ENCODE measurements around the gene CELSR1. TPM values are rescaled to one million over a fixed set of nuclear protein-coding genes. Genes with fewer than 3 reads are reported as not detected.
A peak's percentile ranks its signal among the peaks of the same experiment; 100 is the strongest.

Gene CELSR1
- total and polyA plus RNA-seq, 2 of the 13 experiments (the other 11 are each of a cell fraction or from before 2014, with no cell fraction given) = 0.78 to 1.8 TPM

DNA sequence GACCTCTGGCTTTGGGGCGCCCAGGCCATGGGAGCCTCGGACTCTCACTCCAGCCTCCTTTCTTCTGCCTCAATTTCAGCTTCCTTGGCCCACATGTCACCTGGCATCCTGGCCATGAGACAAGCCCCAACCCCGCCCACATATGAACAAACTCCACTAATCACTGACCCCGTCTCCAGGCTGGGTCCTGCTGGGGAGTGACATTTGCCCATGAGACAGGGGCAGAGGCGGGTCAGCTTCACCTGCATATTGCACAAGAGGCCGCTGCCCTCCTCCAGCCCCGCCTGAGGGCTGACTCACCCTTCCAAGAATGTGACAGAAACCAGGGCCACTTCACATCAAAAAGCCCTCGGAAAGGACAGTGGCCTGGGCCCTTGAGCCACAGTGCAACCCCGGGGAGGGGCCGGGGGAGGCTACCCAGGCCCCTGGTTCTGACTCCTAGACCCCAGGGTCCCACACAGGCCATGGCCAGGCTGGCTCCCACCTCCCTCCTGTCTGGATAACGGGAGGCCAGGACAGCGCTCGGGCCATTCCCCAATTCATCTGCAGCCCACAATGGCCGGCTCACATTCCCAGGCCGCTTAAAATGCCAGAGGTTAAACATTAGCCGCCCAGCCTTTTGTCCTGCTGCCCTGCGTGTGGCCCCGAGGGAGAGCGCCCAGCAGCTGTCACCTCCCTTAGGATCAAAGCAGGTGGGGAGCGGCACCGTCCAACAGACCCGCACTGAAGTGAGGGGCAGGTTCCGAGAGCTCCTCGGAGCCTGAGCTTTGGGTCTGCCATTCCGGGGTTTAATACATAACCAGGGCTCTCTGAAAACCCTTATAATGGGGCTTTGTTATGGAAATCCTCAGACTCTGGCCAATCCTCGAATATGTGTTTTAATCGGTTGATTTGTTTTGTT is 159.6 kb downstream of the CELSR1 start (continued):
- TF ChIP-seq, protein P1, sequence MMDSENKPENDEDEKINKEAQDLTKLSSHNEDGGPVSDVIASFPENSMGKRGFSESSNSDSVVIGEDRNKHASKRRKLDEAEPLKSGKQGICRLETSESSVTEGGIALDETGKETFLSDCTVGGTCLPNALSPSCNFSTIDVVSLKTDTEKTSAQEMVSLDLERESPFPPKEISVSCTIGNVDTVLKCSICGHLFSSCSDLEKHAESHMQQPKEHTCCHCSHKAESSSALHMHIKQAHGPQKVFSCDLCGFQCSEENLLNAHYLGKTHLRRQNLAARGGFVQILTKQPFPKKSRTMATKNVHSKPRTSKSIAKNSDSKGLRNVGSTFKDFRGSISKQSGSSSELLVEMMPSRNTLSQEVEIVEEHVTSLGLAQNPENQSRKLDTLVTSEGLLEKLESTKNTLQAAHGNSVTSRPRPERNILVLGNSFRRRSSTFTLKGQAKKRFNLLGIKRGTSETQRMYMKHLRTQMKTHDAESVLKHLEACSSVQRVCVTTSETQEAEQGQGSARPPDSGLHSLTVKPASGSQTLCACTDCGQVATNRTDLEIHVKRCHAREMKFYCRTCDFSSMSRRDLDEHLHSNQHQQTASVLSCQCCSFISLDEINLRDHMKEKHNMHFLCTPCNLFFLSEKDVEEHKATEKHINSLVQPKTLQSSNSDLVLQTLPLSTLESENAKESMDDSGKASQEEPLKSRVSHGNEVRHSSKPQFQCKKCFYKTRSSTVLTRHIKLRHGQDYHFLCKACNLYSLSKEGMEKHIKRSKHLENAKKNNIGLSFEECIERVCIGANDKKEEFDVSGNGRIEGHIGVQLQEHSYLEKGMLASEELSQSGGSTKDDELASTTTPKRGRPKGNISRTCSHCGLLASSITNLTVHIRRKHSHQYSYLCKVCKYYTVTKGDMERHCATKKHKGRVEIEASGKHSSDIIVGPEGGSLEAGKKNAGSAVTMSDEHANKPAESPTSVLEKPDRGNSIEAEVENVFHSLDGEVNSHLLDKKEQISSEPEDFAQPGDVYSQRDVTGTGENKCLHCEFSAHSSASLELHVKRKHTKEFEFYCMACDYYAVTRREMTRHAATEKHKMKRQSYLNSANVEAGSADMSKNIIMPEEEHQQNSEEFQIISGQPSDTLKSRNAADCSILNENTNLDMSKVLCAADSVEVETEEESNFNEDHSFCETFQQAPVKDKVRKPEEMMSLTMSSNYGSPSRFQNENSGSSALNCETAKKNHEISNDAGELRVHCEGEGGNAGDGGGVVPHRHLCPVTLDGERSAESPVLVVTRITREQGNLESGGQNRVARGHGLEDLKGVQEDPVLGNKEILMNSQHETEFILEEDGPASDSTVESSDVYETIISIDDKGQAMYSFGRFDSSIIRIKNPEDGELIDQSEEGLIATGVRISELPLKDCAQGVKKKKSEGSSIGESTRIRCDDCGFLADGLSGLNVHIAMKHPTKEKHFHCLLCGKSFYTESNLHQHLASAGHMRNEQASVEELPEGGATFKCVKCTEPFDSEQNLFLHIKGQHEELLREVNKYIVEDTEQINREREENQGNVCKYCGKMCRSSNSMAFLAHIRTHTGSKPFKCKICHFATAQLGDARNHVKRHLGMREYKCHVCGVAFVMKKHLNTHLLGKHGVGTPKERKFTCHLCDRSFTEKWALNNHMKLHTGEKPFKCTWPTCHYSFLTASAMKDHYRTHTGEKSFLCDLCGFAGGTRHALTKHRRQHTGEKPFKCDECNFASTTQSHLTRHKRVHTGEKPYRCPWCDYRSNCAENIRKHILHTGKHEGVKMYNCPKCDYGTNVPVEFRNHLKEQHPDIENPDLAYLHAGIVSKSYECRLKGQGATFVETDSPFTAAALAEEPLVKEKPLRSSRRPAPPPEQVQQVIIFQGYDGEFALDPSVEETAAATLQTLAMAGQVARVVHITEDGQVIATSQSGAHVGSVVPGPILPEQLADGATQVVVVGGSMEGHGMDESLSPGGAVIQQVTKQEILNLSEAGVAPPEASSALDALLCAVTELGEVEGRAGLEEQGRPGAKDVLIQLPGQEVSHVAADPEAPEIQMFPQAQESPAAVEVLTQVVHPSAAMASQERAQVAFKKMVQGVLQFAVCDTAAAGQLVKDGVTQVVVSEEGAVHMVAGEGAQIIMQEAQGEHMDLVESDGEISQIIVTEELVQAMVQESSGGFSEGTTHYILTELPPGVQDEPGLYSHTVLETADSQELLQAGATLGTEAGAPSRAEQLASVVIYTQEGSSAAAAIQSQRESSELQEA (CRISPR knock-in tag; IDR thresholded peaks at IDR 0.05; ENCODE audit: not compliant biosample characterization) = no peak
- TF ChIP-seq ZNF577 (CRISPR knock-in tag; IDR thresholded peaks at IDR 0.05; ENCODE audit: borderline replicate concordance, low read depth) = no peak
- peak; percentile 93; the same call in 1 of the 3 replicates for TF ChIP-seq MXI1 (IDR thresholded peaks at IDR 0.05; ENCODE audit: borderline replicate concordance, low read depth, low read length)
- peak; percentile 94 for TF ChIP-seq HIC2 (CRISPR knock-in tag; IDR thresholded peaks at IDR 0.05; ENCODE audit: low read depth)
- no peak for TF ChIP-seq GRHL1 (CRISPR knock-in tag; conservative IDR thresholded peaks at IDR 0.05)
- TF ChIP-seq ZFP82 (CRISPR knock-in tag; IDR thresholded peaks at IDR 0.05; ENCODE audit: borderline replicate concordance) = no peak
- peak; percentile 98 for TF ChIP-seq ASH2L (IDR thresholded peaks at IDR 0.05; ENCODE audit: insufficient read length, low read depth, low read length)
- TF ChIP-seq, protein P2, sequence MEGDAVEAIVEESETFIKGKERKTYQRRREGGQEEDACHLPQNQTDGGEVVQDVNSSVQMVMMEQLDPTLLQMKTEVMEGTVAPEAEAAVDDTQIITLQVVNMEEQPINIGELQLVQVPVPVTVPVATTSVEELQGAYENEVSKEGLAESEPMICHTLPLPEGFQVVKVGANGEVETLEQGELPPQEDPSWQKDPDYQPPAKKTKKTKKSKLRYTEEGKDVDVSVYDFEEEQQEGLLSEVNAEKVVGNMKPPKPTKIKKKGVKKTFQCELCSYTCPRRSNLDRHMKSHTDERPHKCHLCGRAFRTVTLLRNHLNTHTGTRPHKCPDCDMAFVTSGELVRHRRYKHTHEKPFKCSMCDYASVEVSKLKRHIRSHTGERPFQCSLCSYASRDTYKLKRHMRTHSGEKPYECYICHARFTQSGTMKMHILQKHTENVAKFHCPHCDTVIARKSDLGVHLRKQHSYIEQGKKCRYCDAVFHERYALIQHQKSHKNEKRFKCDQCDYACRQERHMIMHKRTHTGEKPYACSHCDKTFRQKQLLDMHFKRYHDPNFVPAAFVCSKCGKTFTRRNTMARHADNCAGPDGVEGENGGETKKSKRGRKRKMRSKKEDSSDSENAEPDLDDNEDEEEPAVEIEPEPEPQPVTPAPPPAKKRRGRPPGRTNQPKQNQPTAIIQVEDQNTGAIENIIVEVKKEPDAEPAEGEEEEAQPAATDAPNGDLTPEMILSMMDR (CRISPR knock-in tag; IDR thresholded peaks at IDR 0.05) = peak; percentile 38
- TF ChIP-seq HNRNPK (IDR thresholded peaks at IDR 0.05; ENCODE audit: low read depth, low read length, poor library complexity, severe bottlenecking) = no peak
- TF ChIP-seq PHB2 (IDR thresholded peaks at IDR 0.05; ENCODE audit: partially characterized antibody) = no peak
- TF ChIP-seq, protein P3, sequence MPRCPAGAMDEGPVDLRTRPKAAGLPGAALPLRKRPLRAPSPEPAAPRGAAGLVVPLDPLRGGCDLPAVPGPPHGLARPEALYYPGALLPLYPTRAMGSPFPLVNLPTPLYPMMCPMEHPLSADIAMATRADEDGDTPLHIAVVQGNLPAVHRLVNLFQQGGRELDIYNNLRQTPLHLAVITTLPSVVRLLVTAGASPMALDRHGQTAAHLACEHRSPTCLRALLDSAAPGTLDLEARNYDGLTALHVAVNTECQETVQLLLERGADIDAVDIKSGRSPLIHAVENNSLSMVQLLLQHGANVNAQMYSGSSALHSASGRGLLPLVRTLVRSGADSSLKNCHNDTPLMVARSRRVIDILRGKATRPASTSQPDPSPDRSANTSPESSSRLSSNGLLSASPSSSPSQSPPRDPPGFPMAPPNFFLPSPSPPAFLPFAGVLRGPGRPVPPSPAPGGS (CRISPR knock-in tag; IDR thresholded peaks at IDR 0.05) = peak; percentile 35; the same call in 1 of the 2 replicates
